ENCODE results near the gene AKT1. TPM values are rescaled to one million over a fixed set of nuclear protein-coding genes. Genes with fewer than 3 reads are reported as not detected.

AKT1 gene
- total and polyA plus RNA-seq, 7 donors: 86.2 to 180 (median 116) TPM

GRCh38 chr14:104769324-104770071 lies 26.1 kb downstream of the AKT1 start:
- no peaks in the 10 kb centered on the region for H3K9me3 ChIP-seq
- peaks cover 4 to 45% (median 32%) of the 10 kb centered on the region in 4 donors for H3K36me3 ChIP-seq
- no peak for DNase-seq
- H3K4me1 ChIP-seq: peaks cover 0 to 10% (median 9%) of the 10 kb centered on the region in 4 donors
- TF ChIP-seq POLR2A (IDR thresholded peaks at IDR 0.05) (no peak), CTCF (IDR thresholded peaks at IDR 0.05) (no peak), EP300 (IDR thresholded peaks at IDR 0.05) (no peak), POLR2AphosphoS5 (IDR thresholded peaks at IDR 0.05) (no peak)
- no peaks in the 10 kb centered on the region for H3K27me3 ChIP-seq
- 86 to 87% methylated on average over 18 of the region's 18 CpGs for WGBS, 2 donors
- no peak overlapping the region for H3K4me3 ChIP-seq
- intact Hi-C loops (cut with DNase I): loop anchor here (5.0 to 10.0 kb wide), 2 partner anchors 98 to 275 kb away; partner anchors contain the start of gene CEP170B
- H3K27ac ChIP-seq: peak overlapping the region in 2 of 4 donors; percentile 12 to 55

- intact Hi-C loops (cut with DNase I): loop anchor here (1.0 to 10.0 kb wide), 3 partner anchors 58 to 276 kb away; partner anchors contain the start of gene CEP170B
- peaks cover 4 to 39% (median 30%) of the 10 kb centered on the region in 4 donors for H3K36me3 ChIP-seq
- peak; percentile 94 for DNase-seq
- H3K4me1 ChIP-seq: peaks cover 0 to 10% (median 9%) of the 10 kb centered on the region in 4 donors
- H3K27ac ChIP-seq: peak overlapping the region; percentile 12 to 55 (median 48)
- H3K27me3 ChIP-seq: no peaks in the 10 kb centered on the region
- 13 to 16% methylated on average over 25 of the region's 25 CpGs for WGBS, 2 donors
- no peaks in the 10 kb centered on the region for H3K9me3 ChIP-seq
- TF ChIP-seq CTCF (IDR thresholded peaks at IDR 0.05) (peak; percentile 75 to 91 (median 80)), POLR2A (IDR thresholded peaks at IDR 0.05) (no peak), POLR2AphosphoS5 (IDR thresholded peaks at IDR 0.05) (peak in 2 of 4 donors; percentile 2 to 23), EP300 (IDR thresholded peaks at IDR 0.05) (no peak)
- H3K4me3 ChIP-seq: no peak overlapping the region
Observed at GRCh38 chr14:104768437-104769323, 26.9 kb downstream of the AKT1 start.

GRCh38 chr14:104767634-104767918 lies 28.0 kb downstream of the AKT1 start:
- DNase-seq: no peak
- intact Hi-C loops (cut with DNase I): loop anchor here (5.0 to 10.0 kb wide), 2 partner anchors 100 to 277 kb away; partner anchors contain the start of gene CEP170B
- whole genome bisulfite sequencing, 2 donors: 79 to 83% methylated on average over 5 of the region's 5 CpGs
- Histone ChIP-seq H3K4me1 (peaks cover 0 to 10% (median 9%) of the 10 kb centered on the region in 4 donors), H3K36me3 (peaks cover 0 to 30% (median 20%) of the 10 kb centered on the region in 4 donors), H3K9me3 (no peaks in the 10 kb centered on the region), H3K27ac (no peak overlapping the region), H3K4me3 (no peak overlapping the region), H3K27me3 (no peaks in the 10 kb centered on the region)
- TF ChIP-seq POLR2A (IDR thresholded peaks at IDR 0.05) (no peak), CTCF (IDR thresholded peaks at IDR 0.05) (no peak), EP300 (IDR thresholded peaks at IDR 0.05) (no peak), POLR2AphosphoS5 (IDR thresholded peaks at IDR 0.05) (no peak)

- Histone ChIP-seq H3K4me3 (no peak overlapping the region), H3K9me3 (no peaks in the 10 kb centered on the region), H3K4me1 (peaks cover 0 to 10% (median 9%) of the 10 kb centered on the region in 4 donors), H3K36me3 (peaks cover 0 to 25% (median 17%) of the 10 kb centered on the region in 4 donors), H3K27ac (no peak overlapping the region), H3K27me3 (no peaks in the 10 kb centered on the region)
- no peak for TF ChIP-seq POLR2AphosphoS5 (IDR thresholded peaks at IDR 0.05)
- no peak for TF ChIP-seq POLR2A (IDR thresholded peaks at IDR 0.05)
- TF ChIP-seq CTCF (IDR thresholded peaks at IDR 0.05): no peak
- 84 to 91% methylated on average over 15 of the region's 15 CpGs for WGBS, 2 donors
- intact Hi-C loops (cut with DNase I): loop anchor here (5.0 to 10.0 kb wide), 2 partner anchors 100 to 278 kb away; partner anchors contain the start of gene CEP170B
- DNase-seq: no peak
Observed at GRCh38 chr14:104766863-104767633, 28.5 kb downstream of the AKT1 start.
